ENCODE results near the gene FCHSD2. TPM values are rescaled to one million over a fixed set of nuclear protein-coding genes. Genes with fewer than 3 reads are reported as not detected.
A peak's percentile ranks its signal among the peaks of the same experiment; 100 is the strongest.

FCHSD2 gene
- total RNA-seq, 2 donors from 2014 or later: 12.1 to 20.9 TPM

GRCh38 chr11:72836111-72836510 is 306.0 kb downstream of the FCHSD2 start:
- intact Hi-C loops (cut with DNase I): loop anchor here (5.0 kb wide), 1 partner anchor 406 kb away; no protein-coding TSS in a partner anchor

GRCh38 chr11:72834905-72835304 is 307.2 kb downstream of the FCHSD2 start:
- H3K9ac ChIP-seq (ENCODE audit: low read depth in 2 of 2, low read length in 2 of 2): no peak overlapping the region
- intact Hi-C loops (cut with DNase I): loop anchor here (5.0 kb wide), 2 partner anchors 407 to 452 kb away; no protein-coding TSS in a partner anchor
- peaks cover 4% of the 10 kb centered on the region for H3K4me1 ChIP-seq
- H3K4me3 ChIP-seq: no peak overlapping the region
- TF ChIP-seq CTCF (IDR thresholded peaks at IDR 0.05): no peak
- no peaks in the 10 kb centered on the region for H3K9me3 ChIP-seq
- no peak overlapping the region for H3K27ac ChIP-seq
- no peak for DNase-seq
- no peaks in the 10 kb centered on the region for H3K36me3 ChIP-seq
- no peaks in the 10 kb centered on the region for H3K27me3 ChIP-seq

More at GRCh38 chr11:72836111-72836510, 306.0 kb downstream of the FCHSD2 start:
- Histone ChIP-seq H3K27me3 (no peaks in the 10 kb centered on the region), H3K36me3 (no peaks in the 10 kb centered on the region), H3K4me3 (no peak overlapping the region), H3K9me3 (no peaks in the 10 kb centered on the region), H3K4me1 (peaks cover 4% of the 10 kb centered on the region), H3K9ac (ENCODE audit: low read depth in 2 of 2, low read length in 2 of 2) (no peak overlapping the region), H3K27ac (peak overlapping the region; percentile 14)
- no peak for DNase-seq
- no peak for TF ChIP-seq CTCF (IDR thresholded peaks at IDR 0.05)

GRCh38 chr11:72833811-72834493 is 308.2 kb downstream of the FCHSD2 start:
- H3K4me1 ChIP-seq: peaks cover 4% of the 10 kb centered on the region
- no peak for TF ChIP-seq CTCF (IDR thresholded peaks at IDR 0.05)
- no peaks in the 10 kb centered on the region for H3K36me3 ChIP-seq
- H3K27ac ChIP-seq: no peak overlapping the region
- no peak overlapping the region for H3K9ac ChIP-seq (ENCODE audit: low read depth in 2 of 2, low read length in 2 of 2)
- no peaks in the 10 kb centered on the region for H3K9me3 ChIP-seq
- intact Hi-C loops (cut with DNase I): loop anchor here (5.0 kb wide), 1 partner anchor 453 kb away; no protein-coding TSS in a partner anchor
- no peak for DNase-seq
- H3K4me3 ChIP-seq: no peak overlapping the region
- no peaks in the 10 kb centered on the region for H3K27me3 ChIP-seq

- intact Hi-C loops (cut with DNase I): loop anchor here (5.0 kb wide), 1 partner anchor 454 kb away; no protein-coding TSS in a partner anchor
- Histone ChIP-seq H3K9ac (ENCODE audit: low read depth in 2 of 2, low read length in 2 of 2) (no peak overlapping the region), H3K36me3 (no peaks in the 10 kb centered on the region), H3K27me3 (no peaks in the 10 kb centered on the region), H3K9me3 (no peaks in the 10 kb centered on the region), H3K4me3 (no peak overlapping the region), H3K4me1 (peaks cover 4% of the 10 kb centered on the region), H3K27ac (no peak overlapping the region)
- no peak for TF ChIP-seq CTCF (IDR thresholded peaks at IDR 0.05)
- no peak for DNase-seq
These were observed 308.9 kb downstream of the FCHSD2 start for GRCh38 chr11:72833083-72833733.

- H3K4me1 ChIP-seq: peaks cover 4% of the 10 kb centered on the region
These were observed 309.6 kb downstream of the FCHSD2 start for GRCh38 chr11:72832301-72833082.

More at GRCh38 chr11:72832301-72833082, 309.6 kb downstream of the FCHSD2 start:
- intact Hi-C loops (cut with DNase I): loop anchor here (5.0 kb wide), 1 partner anchor 455 kb away; no protein-coding TSS in a partner anchor
- H3K27me3 ChIP-seq: no peaks in the 10 kb centered on the region
- H3K9ac ChIP-seq (ENCODE audit: low read depth in 2 of 2, low read length in 2 of 2): no peak overlapping the region
- no peak overlapping the region for H3K27ac ChIP-seq
- no peaks in the 10 kb centered on the region for H3K36me3 ChIP-seq
- no peak for DNase-seq
- H3K4me3 ChIP-seq: no peak overlapping the region
- H3K9me3 ChIP-seq: no peaks in the 10 kb centered on the region
- TF ChIP-seq CTCF (IDR thresholded peaks at IDR 0.05): no peak

Measured in colonic mucosa (tissue), 4 donors.